Measurements from ENCODE around the gene L2HGDH.

GRCh38 chr14:50222055-50222613, 89.9 kb downstream of the L2HGDH start:
- TF ChIP-seq CTCF (IDR thresholded peaks at IDR 0.05) (no peak), EP300 (IDR thresholded peaks at IDR 0.05) (no peak), RNF2 (IDR thresholded peaks at IDR 0.05; ENCODE audit: borderline replicate concordance, low read depth) (no peak), POLR2A (IDR thresholded peaks at IDR 0.05; ENCODE audit: low read length) (no peak), USF2 (IDR thresholded peaks at IDR 0.05) (no peak), SMC3 (IDR thresholded peaks at IDR 0.05) (no peak), FOSL2 (IDR thresholded peaks at IDR 0.05) (no peak), FOSL2 (CRISPR knock-in tag; IDR thresholded peaks at IDR 0.05) (no peak)
